Activated CD4-positive, alpha-beta memory T cell treated with anti-CD3 and anti-CD28 coated beads, Interleukin-2, amount 10 ng/mL, durations not matched to agents 7 days and 5 days (primary cell): ENCODE measurements around the gene TSPAN7. TPM values are rescaled to one million over a fixed set of nuclear protein-coding genes. Genes with fewer than 3 reads are reported as not detected.

Experiments used
- CTCF ChIA-PET: fragments of 350-600 bp; sonication (Branson Sonifier 250); formaldehyde crosslinking; loops from one replicate; lab custom pipeline; 2021; ENCODE audit warnings: antibody characterized with exemption, inconsistent platforms; lab: Charles Lee
- POLR2A ChIA-PET: fragments of 350-600 bp; sonication (Branson Sonifier 250); formaldehyde crosslinking; loops from one replicate; lab custom pipeline; 2021; ENCODE audit warnings: antibody characterized with exemption; lab: Charles Lee
- DNase-seq: peaks from one replicate; pipeline ENCODE4 v3.0.0-alpha.2; 2020
- H3K27ac Mint-ChIP-seq: one replicate; pipeline ENCODE4 v1.8.0; 2021; ENCODE audit warnings: mild to moderate bottlenecking, mixed read lengths
- H3K27me3 Mint-ChIP-seq: one replicate; pipeline ENCODE4 v1.8.0; 2021; ENCODE audit warnings: mixed read lengths
- H3K36me3 Mint-ChIP-seq: one replicate; pipeline ENCODE4 v1.8.0; 2021; ENCODE audit warnings: low read depth, mixed read lengths
- H3K4me1 Mint-ChIP-seq: one replicate; pipeline ENCODE4 v1.8.0; 2021; ENCODE audit warnings: mixed read lengths
- H3K4me3 Mint-ChIP-seq: one replicate; pipeline ENCODE4 v1.8.0; 2021; ENCODE audit warnings: mild to moderate bottlenecking, mixed read lengths
- H3K9me3 Mint-ChIP-seq: one replicate; pipeline ENCODE4 v1.8.0; 2021; ENCODE audit warnings: mixed read lengths
- total RNA-seq, 2 experiments: library from RNA; stranded (reverse); gene quantifications; one replicate each; pipeline ENCODE4 v1.2.3, GENCODE V29; 2021

Gene TSPAN7
- total RNA-seq, 2 experiments from 2014 or later, result 0.23 to 0.28 TPM

GRCh38 chrX:38657562-38657961 lies 96.2 kb downstream of the TSPAN7 start:
- no peaks in the 10 kb centered on the region for H3K27me3 Mint-ChIP-seq
- DNase-seq, result no peak
- no peak overlapping the region for H3K27ac Mint-ChIP-seq
- H3K4me1 Mint-ChIP-seq, result peaks cover 6% of the 10 kb centered on the region
- H3K36me3 Mint-ChIP-seq, result no peaks in the 10 kb centered on the region
- ChIA-PET CTCF (no interaction called here), POLR2A (no interaction called here)
- H3K9me3 Mint-ChIP-seq, result no peaks in the 10 kb centered on the region
- no peak overlapping the region for H3K4me3 Mint-ChIP-seq

DNA sequence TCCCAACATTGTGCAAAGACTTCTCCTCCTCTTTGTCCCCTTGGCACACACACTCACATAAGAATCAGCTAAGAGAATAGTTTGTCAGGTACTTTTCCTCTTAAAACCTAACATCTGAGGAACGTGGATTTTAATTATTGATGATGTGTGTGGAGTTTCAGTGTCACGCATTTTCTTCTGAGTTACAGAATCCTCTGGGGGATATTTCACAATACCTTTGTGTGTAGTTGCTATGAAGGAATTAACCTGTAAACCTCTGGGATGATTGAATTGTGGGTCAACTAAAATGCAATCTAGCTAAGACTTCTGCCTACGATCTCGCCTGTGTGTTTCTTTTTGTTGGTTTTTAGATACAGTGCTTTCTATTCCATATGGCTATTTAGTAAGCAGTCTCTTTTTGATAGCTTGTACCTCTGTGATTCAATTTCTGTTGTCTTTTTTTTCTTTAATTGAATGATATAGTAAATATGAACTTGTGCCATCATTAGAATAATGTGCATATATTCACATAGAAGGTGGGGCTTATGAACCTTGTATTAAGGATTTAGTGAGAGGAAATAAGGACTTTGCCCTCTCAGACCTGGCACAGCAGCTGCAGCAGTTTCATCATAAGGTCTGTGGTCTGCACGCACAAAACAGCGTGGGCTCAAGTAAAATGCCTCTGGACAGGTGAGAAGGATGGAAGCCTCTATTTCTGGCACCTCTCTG lies 99.2 kb downstream of the TSPAN7 start:
- Mint-ChIP-seq H3K27me3 (no peaks in the 10 kb centered on the region), H3K4me1 (peaks cover 6% of the 10 kb centered on the region), H3K27ac (no peak overlapping the region), H3K4me3 (no peak overlapping the region), H3K9me3 (no peaks in the 10 kb centered on the region), H3K36me3 (no peaks in the 10 kb centered on the region)
- DNase-seq, result no peak
- ChIA-PET CTCF (interaction anchor here (0.6 kb wide), 1 partner anchor 90 kb away, joined by 3 read pairs; no protein-coding TSS in a partner anchor), POLR2A (no interaction called here)

- ChIA-PET POLR2A (no interaction called here), CTCF (interaction anchor here (0.6 kb wide), 1 partner anchor 89 kb away, joined by 3 read pairs; no protein-coding TSS in a partner anchor)
- DNase-seq, result no peak
- no peak overlapping the region for H3K27ac Mint-ChIP-seq
- no peaks in the 10 kb centered on the region for H3K9me3 Mint-ChIP-seq
- peaks cover 6% of the 10 kb centered on the region for H3K4me1 Mint-ChIP-seq
- no peaks in the 10 kb centered on the region for H3K27me3 Mint-ChIP-seq
- H3K36me3 Mint-ChIP-seq, result no peaks in the 10 kb centered on the region
- no peak overlapping the region for H3K4me3 Mint-ChIP-seq
These were observed 99.7 kb downstream of the TSPAN7 start for GRCh38 chrX:38661103-38661441.

GRCh38 chrX:38661561-38661960 lies 100.2 kb downstream of the TSPAN7 start:
- no peak overlapping the region for H3K4me3 Mint-ChIP-seq
- H3K36me3 Mint-ChIP-seq, result no peaks in the 10 kb centered on the region
- peaks cover 6% of the 10 kb centered on the region for H3K4me1 Mint-ChIP-seq
- no peak for DNase-seq
- H3K9me3 Mint-ChIP-seq, result no peaks in the 10 kb centered on the region
- H3K27ac Mint-ChIP-seq, result no peak overlapping the region
- ChIA-PET CTCF (no interaction called here), POLR2A (no interaction called here)
- no peaks in the 10 kb centered on the region for H3K27me3 Mint-ChIP-seq

DNA sequence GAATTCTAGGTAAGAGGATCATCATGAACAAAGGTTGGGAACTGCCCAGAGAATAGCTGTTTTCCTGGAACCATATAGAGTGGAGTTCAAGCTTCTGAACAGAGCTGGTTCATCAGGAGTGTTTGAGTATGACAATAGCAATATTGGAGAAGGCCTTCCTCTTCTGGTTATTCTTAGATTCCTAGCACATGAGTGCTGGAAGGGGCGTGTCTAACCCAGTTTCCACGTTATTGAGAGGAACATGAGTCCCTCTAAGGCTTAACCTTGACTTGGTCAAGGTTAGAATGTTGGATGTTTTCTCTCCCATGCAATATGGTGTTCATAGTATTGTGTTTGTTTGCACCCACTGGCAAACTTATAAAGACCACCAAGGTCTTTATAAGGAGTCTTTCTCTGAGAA lies 101.3 kb downstream of the TSPAN7 start:
- CTCF ChIA-PET, result no interaction called here
- H3K36me3 Mint-ChIP-seq, result no peaks in the 10 kb centered on the region
- H3K27ac Mint-ChIP-seq, result no peak overlapping the region
- POLR2A ChIA-PET, result no interaction called here
- H3K9me3 Mint-ChIP-seq, result no peaks in the 10 kb centered on the region
- no peak overlapping the region for H3K4me3 Mint-ChIP-seq
- peaks cover 6% of the 10 kb centered on the region for H3K4me1 Mint-ChIP-seq
- no peaks in the 10 kb centered on the region for H3K27me3 Mint-ChIP-seq
- no peak for DNase-seq

GRCh38 chrX:38664285-38664684 lies 102.9 kb downstream of the TSPAN7 start:
- no peak for DNase-seq
- no peak overlapping the region for H3K27ac Mint-ChIP-seq
- H3K9me3 Mint-ChIP-seq, result no peaks in the 10 kb centered on the region
- no peak overlapping the region for H3K4me3 Mint-ChIP-seq
- POLR2A ChIA-PET, result no interaction called here
- CTCF ChIA-PET, result interaction anchor here (0.8 kb wide), 1 partner anchor 15 kb away, joined by 3 read pairs; no protein-coding TSS in a partner anchor
- peaks cover 6% of the 10 kb centered on the region for H3K4me1 Mint-ChIP-seq
- H3K36me3 Mint-ChIP-seq, result no peaks in the 10 kb centered on the region
- no peaks in the 10 kb centered on the region for H3K27me3 Mint-ChIP-seq

DNA sequence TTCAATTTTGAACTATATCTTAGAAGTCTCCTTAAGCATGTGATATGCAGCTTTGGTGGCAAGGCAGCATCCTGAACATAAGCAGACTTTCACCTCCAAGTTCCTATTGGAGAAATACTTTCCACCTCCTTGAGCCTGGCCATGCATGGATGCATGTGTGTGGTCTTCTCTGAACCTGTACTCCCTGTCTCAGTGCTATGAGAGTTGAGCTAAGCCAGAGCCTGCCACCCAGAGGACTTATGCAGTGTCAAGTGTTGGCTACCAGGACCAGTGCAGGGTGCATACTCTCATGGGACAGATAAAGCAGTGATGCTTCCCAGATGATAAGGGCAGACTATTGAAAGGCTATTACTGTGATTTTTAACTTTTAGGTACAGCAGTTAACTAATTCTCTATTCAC lies 105.6 kb downstream of the TSPAN7 start:
- no peak for DNase-seq
- Mint-ChIP-seq H3K4me3 (no peak overlapping the region), H3K4me1 (peaks cover 8% of the 10 kb centered on the region), H3K36me3 (no peaks in the 10 kb centered on the region), H3K27me3 (no peaks in the 10 kb centered on the region), H3K27ac (no peak overlapping the region), H3K9me3 (no peaks in the 10 kb centered on the region)
- ChIA-PET CTCF (no interaction called here), POLR2A (no interaction called here)

DNA sequence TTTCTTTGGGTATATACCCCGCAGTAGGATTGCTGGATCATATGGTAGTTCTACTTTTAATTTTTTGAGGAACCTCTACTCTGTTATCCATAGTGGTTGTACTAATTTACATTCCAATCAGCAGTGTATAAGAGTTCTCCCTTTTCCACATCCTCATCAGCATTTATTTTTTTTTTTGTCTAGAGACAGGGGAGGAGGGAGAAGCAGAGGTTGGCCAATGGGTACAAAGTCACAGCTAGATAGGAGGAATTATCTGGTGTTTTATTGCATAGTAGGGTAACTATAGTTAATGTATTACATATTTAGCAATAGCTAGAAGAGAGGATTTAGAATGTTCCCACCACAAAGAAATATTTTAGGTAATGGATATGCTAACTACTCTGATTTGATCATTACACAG lies 107.4 kb downstream of the TSPAN7 start:
- no peaks in the 10 kb centered on the region for H3K36me3 Mint-ChIP-seq
- no peaks in the 10 kb centered on the region for H3K27me3 Mint-ChIP-seq
- H3K27ac Mint-ChIP-seq, result no peak overlapping the region
- ChIA-PET CTCF (no interaction called here), POLR2A (no interaction called here)
- DNase-seq, result no peak
- no peak overlapping the region for H3K4me3 Mint-ChIP-seq
- no peaks in the 10 kb centered on the region for H3K9me3 Mint-ChIP-seq
- H3K4me1 Mint-ChIP-seq, result peaks cover 5% of the 10 kb centered on the region

DNA sequence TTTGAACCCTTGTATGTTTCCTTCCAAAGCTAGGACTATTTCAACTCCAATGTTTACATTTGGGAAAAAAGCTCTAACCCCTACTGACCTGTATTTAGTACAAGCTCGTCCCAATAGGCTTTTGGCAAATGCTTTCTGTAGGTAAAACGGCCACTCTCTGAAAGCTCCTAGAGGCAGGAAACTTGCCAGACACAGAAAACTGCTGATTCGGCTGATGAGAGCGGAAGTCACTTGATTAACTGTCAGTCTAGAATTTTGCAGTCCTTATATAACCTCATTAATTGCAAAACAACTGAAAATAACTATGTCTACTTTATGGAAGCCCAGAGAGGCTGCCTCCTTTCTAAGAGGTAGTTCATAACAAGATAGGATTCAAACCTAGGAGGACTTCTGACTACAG lies 108.1 kb downstream of the TSPAN7 start:
- no peaks in the 10 kb centered on the region for H3K36me3 Mint-ChIP-seq
- H3K4me3 Mint-ChIP-seq, result no peak overlapping the region
- no peaks in the 10 kb centered on the region for H3K27me3 Mint-ChIP-seq
- H3K9me3 Mint-ChIP-seq, result no peaks in the 10 kb centered on the region
- ChIA-PET POLR2A (no interaction called here), CTCF (no interaction called here)
- no peak overlapping the region for H3K27ac Mint-ChIP-seq
- peaks cover 5% of the 10 kb centered on the region for H3K4me1 Mint-ChIP-seq
- no peak for DNase-seq

GRCh38 chrX:38672646-38673045 lies 111.3 kb downstream of the TSPAN7 start:
- no peak overlapping the region for H3K27ac Mint-ChIP-seq
- no peaks in the 10 kb centered on the region for H3K9me3 Mint-ChIP-seq
- ChIA-PET POLR2A (no interaction called here), CTCF (no interaction called here)
- H3K4me1 Mint-ChIP-seq, result peaks cover 5% of the 10 kb centered on the region
- DNase-seq, result no peak
- H3K4me3 Mint-ChIP-seq, result no peak overlapping the region
- peaks cover 2% of the 10 kb centered on the region for H3K27me3 Mint-ChIP-seq
- H3K36me3 Mint-ChIP-seq, result peaks cover 2% of the 10 kb centered on the region

- no peak overlapping the region for H3K27ac Mint-ChIP-seq
- ChIA-PET CTCF (no interaction called here), POLR2A (no interaction called here)
- DNase-seq, result no peak
- H3K4me3 Mint-ChIP-seq, result no peak overlapping the region
- no peaks in the 10 kb centered on the region for H3K9me3 Mint-ChIP-seq
- peaks cover 2% of the 10 kb centered on the region for H3K36me3 Mint-ChIP-seq
- peaks cover 3% of the 10 kb centered on the region for H3K4me1 Mint-ChIP-seq
- peaks cover 2% of the 10 kb centered on the region for H3K27me3 Mint-ChIP-seq
These were observed 114.5 kb downstream of the TSPAN7 start for GRCh38 chrX:38675856-38676255.

GRCh38 chrX:38678183-38678582 lies 116.8 kb downstream of the TSPAN7 start:
- ChIA-PET CTCF (interaction anchor here (1.1 kb wide), 1 partner anchor 14 kb away, joined by 3 read pairs; no protein-coding TSS in a partner anchor), POLR2A (no interaction called here)
- H3K27ac Mint-ChIP-seq, result no peak overlapping the region
- H3K27me3 Mint-ChIP-seq, result peaks cover 2% of the 10 kb centered on the region
- peaks cover 3% of the 10 kb centered on the region for H3K4me1 Mint-ChIP-seq
- H3K4me3 Mint-ChIP-seq, result no peak overlapping the region
- peaks cover 2% of the 10 kb centered on the region for H3K36me3 Mint-ChIP-seq
- no peaks in the 10 kb centered on the region for H3K9me3 Mint-ChIP-seq
- DNase-seq, result no peak

DNA sequence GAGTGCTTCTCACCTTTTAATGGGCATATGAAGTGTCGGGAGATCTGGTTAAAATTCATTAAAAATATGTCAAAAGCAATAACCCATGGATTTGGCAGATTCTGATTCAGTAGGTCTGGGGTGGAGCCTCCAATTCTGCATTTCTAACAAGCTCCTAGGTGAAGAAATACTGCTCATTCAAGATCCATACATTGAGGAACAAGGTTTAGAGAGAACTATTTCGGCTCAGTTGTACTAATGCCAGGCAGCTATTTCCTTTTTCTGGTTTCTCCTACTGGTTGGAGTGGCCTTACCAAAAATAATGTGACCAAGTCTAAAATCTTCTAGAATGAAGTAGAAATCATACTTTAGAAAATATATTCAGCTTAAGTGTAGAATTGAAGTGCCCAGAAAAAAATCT lies 117.5 kb downstream of the TSPAN7 start:
- Mint-ChIP-seq H3K27ac (no peak overlapping the region), H3K27me3 (peaks cover 2% of the 10 kb centered on the region), H3K9me3 (no peaks in the 10 kb centered on the region), H3K4me1 (peaks cover 3% of the 10 kb centered on the region), H3K4me3 (no peak overlapping the region), H3K36me3 (peaks cover 2% of the 10 kb centered on the region)
- CTCF ChIA-PET, result interaction anchor here (0.7 to 1.1 kb wide), 2 partner anchors 15 to 41 kb away, joined by 3 read pairs; no protein-coding TSS in a partner anchor
- no peak for DNase-seq
- POLR2A ChIA-PET, result no interaction called here

- H3K4me3 Mint-ChIP-seq, result no peak overlapping the region
- ChIA-PET CTCF (interaction anchor here (0.7 to 1.1 kb wide), 2 partner anchors 16 to 40 kb away, joined by 3 read pairs; no protein-coding TSS in a partner anchor), POLR2A (no interaction called here)
- no peak for DNase-seq
- H3K27ac Mint-ChIP-seq, result no peak overlapping the region
- no peaks in the 10 kb centered on the region for H3K36me3 Mint-ChIP-seq
- H3K4me1 Mint-ChIP-seq, result peaks cover 3% of the 10 kb centered on the region
- H3K9me3 Mint-ChIP-seq, result no peaks in the 10 kb centered on the region
- peaks cover 2% of the 10 kb centered on the region for H3K27me3 Mint-ChIP-seq
These were observed 118.4 kb downstream of the TSPAN7 start for GRCh38 chrX:38679695-38680094.
